Adrenal gland (tissue), 12 donors: ENCODE results near the gene MUC20. TPM values are rescaled to one million over a fixed set of nuclear protein-coding genes. Genes with fewer than 3 reads are reported as not detected.
"Not testable (repeated sequence)": the region's sequence is repeated elsewhere in the genome, so short reads cannot be mapped to it uniquely, and the experiment has no call there.

Experiments used
- DNase-seq, 7 donors: peaks; one replicate each; pipeline ENCODE4 v3.0.0-alpha.2; 2019 to 2020
- H3K27ac ChIP-seq, 5 donors: fragments of 200-600 bp; sonication (generic) in 4 of 5; 1 replicate in 3 of 5; 2 replicates in 2 of 5; pipeline versions ENCODE4 v1.5.1 to v1.8.0; 2016 to 2020; ENCODE audit warnings: mild to moderate bottlenecking in 1 of 5
- H3K27me3 ChIP-seq: fragments of 200-600 bp; 2 replicates; pipeline ENCODE4 v1.8.0; 2021
- H3K36me3 ChIP-seq, 2 donors: fragments of 200-600 bp; replicated peaks in 1 of 2; 1 replicate in 1 of 2; 2 replicates in 1 of 2; pipeline versions ENCODE4 v1.5.1 to v1.8.0; 2018 to 2022
- H3K4me1 ChIP-seq, 2 donors: fragments of 200-600 bp; replicated peaks in 1 of 2; 1 replicate in 1 of 2; 2 replicates in 1 of 2; pipeline versions ENCODE4 v1.5.1 to v1.8.0; 2018 to 2021
- H3K4me3 ChIP-seq, 4 donors: fragments of 200-600 bp; sonication (generic) in 3 of 4; one replicate each; pipeline ENCODE4 v1.5.1; 2016 to 2018
- H3K9me3 ChIP-seq, 3 donors: fragments of 200-600 bp; sonication (generic) in 1 of 3; replicated peaks in 1 of 3; 1 replicate in 2 of 3; 2 replicates in 1 of 3; pipeline versions ENCODE4 v1.5.1 to v1.8.0; 2016 to 2021
- CTCF ChIP-seq, 6 experiments: fragments of 450-650 bp in 4 of 6; fragments of 200-600 bp in 2 of 6; sonication (generic) in 1 of 6; IDR thresholded peaks; 1 replicate in 5 of 6; 2 replicates in 1 of 6; pipeline versions ENCODE4 v1.5.1 to v1.8.0; 2016 to 2021; ENCODE audit warnings: antibody characterized with exemption in 6 of 6, mild to moderate bottlenecking in 2 of 6, moderate library complexity in 1 of 6
- POLR2A ChIP-seq, 2 donors: fragments of 450-650 bp; IDR thresholded peaks; one replicate each; pipeline ENCODE4 v1.6.1; 2017; ENCODE audit warnings: antibody characterized with exemption in 2 of 2, mild to moderate bottlenecking in 2 of 2, moderate library complexity in 1 of 2
- WGBS, 4 donors: extraction: QIAGEN DNeasy Blood & Tissue Kit in 2 of 4; methylation state at CpG; one replicate each; pipeline versions ENCODE4 v1.1.5 to v1.1.7; 2013 to 2017; 5-methylcytosine and 5-hydroxymethylcytosine counted together
- intact Hi-C, 2 donors: fragments of 100-400 bp; cut with DNase I; formaldehyde crosslinking; loops; one replicate each; pipeline versions ENCODE4 v1.14.1 to v1.15.0; 2022 to 2023
- polyA plus RNA-seq, 3 donors: library from polyadenylated mRNA; stranded (reverse); fragments of 200-250 nt in 2 of 3; fragments of 350-450 nt in 1 of 3; fragmentation: Illumina TruSeq in 1 of 3; extraction: RNeasy Lipid Tissue Mini Kit (QIAGEN cat#74804) in 1 of 3; gene quantifications; one replicate each; pipeline ENCODE4 v1.2.3, GENCODE V29; 2013 to 2014
- total RNA-seq, 9 donors: library from RNA; depleted of rRNA in 4 of 9; stranded (reverse); fragments of >200 nt in 4 of 9; fragments of 120-200 nt in 1 of 9; fragmentation: NEBNext Ultra II Directional in 1 of 9; extraction: Animal tissue kit (Norgen Biotek cat#: 25700) in 1 of 9; gene quantifications; one replicate each; pipeline versions ENCODE4 v1.1.0 to v1.2.4, GENCODE V29; 2013 to 2023
- donor health status: healthy with polysubstance abuse.
- donor health status: Bipolar disorder and iron deficiency.
- donor health status: DM: yes; HTN: yes; CAD: no.
- donor health status: DM: no; HTN: no; CAD: no.
- donor health status: DM: no; HTN: no; CAD: no.
- donor health status: DM: yes; HTN: yes; CAD: no.

Gene MUC20
- total and polyA plus RNA-seq, 12 donors, result 0.78 to 20.2 (median 3.0) TPM

GRCh38 chr3:195711813-195712534, 8.8 kb upstream of the MUC20 start:
- Histone ChIP-seq H3K27ac (no peak overlapping the region), H3K4me3 (no peak overlapping the region), H3K9me3 (no peaks in the 10 kb centered on the region), H3K36me3 (peaks cover 0 to 22% of the 10 kb centered on the region in 2 donors), H3K4me1 (no peaks in the 10 kb centered on the region), H3K27me3 (no peaks in the 10 kb centered on the region)
- no peak for TF ChIP-seq CTCF (IDR thresholded peaks at IDR 0.05)
- no peak for TF ChIP-seq POLR2A (IDR thresholded peaks at IDR 0.05)
- 81 to 96% (median 89%) methylated on average over 10 to 12 of the region's 12 CpGs for WGBS, 4 donors
- intact Hi-C loops, result no loop called here
- no peak for DNase-seq

- H3K27me3 ChIP-seq, DNase-seq, H3K4me1 ChIP-seq, intact Hi-C loops, H3K27ac ChIP-seq, H3K4me3 ChIP-seq, H3K9me3 ChIP-seq: not testable (repeated sequence)
- WGBS, 4 donors, result 76 to 92% (median 82%) methylated on average over 6 to 8 of the region's 8 CpGs
- H3K36me3 ChIP-seq, result peaks cover 0 to 22% of the 10 kb centered on the region in 2 donors
These were observed 8.3 kb upstream of the MUC20 start for GRCh38 chr3:195712535-195712910.

GRCh38 chr3:195713150-195713549, 7.6 kb upstream of the MUC20 start:
- intact Hi-C loops, DNase-seq, H3K4me1 ChIP-seq, H3K27me3 ChIP-seq, H3K27ac ChIP-seq, H3K9me3 ChIP-seq, H3K4me3 ChIP-seq: not testable (repeated sequence)
- 27 to 41% (median 29%) methylated on average over 8 of the region's 9 CpGs; no CpG with 5 or more reads in 1 of the 4 donors for WGBS, 4 donors
- H3K36me3 ChIP-seq, result peaks cover 0 to 22% of the 10 kb centered on the region in 2 donors

- peaks cover 0 to 17% of the 10 kb centered on the region in 2 donors for H3K36me3 ChIP-seq
These were observed 6.3 kb upstream of the MUC20 start for GRCh38 chr3:195714380-195715011.

More at GRCh38 chr3:195714380-195715011, 6.3 kb upstream of the MUC20 start:
- no peak for DNase-seq
- no peak overlapping the region for H3K27ac ChIP-seq
- TF ChIP-seq CTCF (IDR thresholded peaks at IDR 0.05) (no peak), POLR2A (IDR thresholded peaks at IDR 0.05) (no peak)
- no peaks in the 10 kb centered on the region for H3K9me3 ChIP-seq
- no peaks in the 10 kb centered on the region for H3K27me3 ChIP-seq
- intact Hi-C loops, result no loop called here
- no peak overlapping the region for H3K4me3 ChIP-seq
- H3K4me1 ChIP-seq, result no peaks in the 10 kb centered on the region
- WGBS, 4 donors, result 81 to 92% (median 91%) methylated on average over 6 of the region's 6 CpGs
